ENCODE data around the gene ATP2C2.

GRCh38 chr16:84458606-84459532 lies 90.5 kb downstream of the ATP2C2 start:
- TF ChIP-seq ZNF324 (tag by site-specific recombination; IDR thresholded peaks at IDR 0.05) (no peak), ZNF140 (tag by site-specific recombination; IDR thresholded peaks at IDR 0.05) (no peak), BCL11A (tag by site-specific recombination; IDR thresholded peaks at IDR 0.05; ENCODE audit: low read depth) (no peak)

All from HEK293 (cell line).